Adrenal gland (tissue), 19 donors: ENCODE data around the gene KLHDC7A. TPM values are rescaled to one million over a fixed set of nuclear protein-coding genes. Genes with fewer than 3 reads are reported as not detected.

Experiments used
- DNase-seq, 7 donors: peaks; one replicate each; pipeline ENCODE4 v3.0.0-alpha.2; 2019 to 2020
- H3K27ac ChIP-seq, 5 donors: fragments of 200-600 bp; sonication (generic) in 4 of 5; 1 replicate in 3 of 5; 2 replicates in 2 of 5; pipeline versions ENCODE4 v1.5.1 to v1.8.0; 2016 to 2020; ENCODE audit warnings: mild to moderate bottlenecking in 1 of 5
- H3K27me3 ChIP-seq: fragments of 200-600 bp; 2 replicates; pipeline ENCODE4 v1.8.0; 2021
- H3K36me3 ChIP-seq, 2 donors: fragments of 200-600 bp; replicated peaks in 1 of 2; 1 replicate in 1 of 2; 2 replicates in 1 of 2; pipeline versions ENCODE4 v1.5.1 to v1.8.0; 2018 to 2022
- H3K4me1 ChIP-seq, 2 donors: fragments of 200-600 bp; replicated peaks in 1 of 2; 1 replicate in 1 of 2; 2 replicates in 1 of 2; pipeline versions ENCODE4 v1.5.1 to v1.8.0; 2018 to 2021
- H3K4me3 ChIP-seq, 4 donors: fragments of 200-600 bp; sonication (generic) in 3 of 4; one replicate each; pipeline ENCODE4 v1.5.1; 2016 to 2018
- H3K9me3 ChIP-seq, 3 donors: fragments of 200-600 bp; sonication (generic) in 1 of 3; replicated peaks in 1 of 3; 1 replicate in 2 of 3; 2 replicates in 1 of 3; pipeline versions ENCODE4 v1.5.1 to v1.8.0; 2016 to 2021
- CTCF ChIP-seq, 6 experiments: fragments of 450-650 bp in 4 of 6; fragments of 200-600 bp in 2 of 6; sonication (generic) in 1 of 6; IDR thresholded peaks; 1 replicate in 5 of 6; 2 replicates in 1 of 6; pipeline versions ENCODE4 v1.5.1 to v1.8.0; 2016 to 2021; ENCODE audit warnings: antibody characterized with exemption in 6 of 6, mild to moderate bottlenecking in 2 of 6, moderate library complexity in 1 of 6
- POLR2A ChIP-seq, 2 donors: fragments of 450-650 bp; IDR thresholded peaks; one replicate each; pipeline ENCODE4 v1.6.1; 2017; ENCODE audit warnings: antibody characterized with exemption in 2 of 2, mild to moderate bottlenecking in 2 of 2, moderate library complexity in 1 of 2
- WGBS, 4 donors: extraction: QIAGEN DNeasy Blood & Tissue Kit in 2 of 4; methylation state at CpG; one replicate each; pipeline versions ENCODE4 v1.1.5 to v1.1.7; 2013 to 2017; 5-methylcytosine and 5-hydroxymethylcytosine counted together
- intact Hi-C, 2 donors: fragments of 100-400 bp; cut with DNase I; formaldehyde crosslinking; loops; one replicate each; pipeline versions ENCODE4 v1.14.1 to v1.15.0; 2022 to 2023
- long read RNA-seq, 10 donors: library from polyadenylated mRNA in 3 of 10; unstranded in 2 of 10; stranded (forward) in 1 of 10; transcript quantifications; one replicate each; pipeline ENCODE4 v2.0.0 and lab custom pipeline, GENCODE V29; 2021 to 2026
- polyA plus RNA-seq, 3 donors: library from polyadenylated mRNA; stranded (reverse); fragments of 200-250 nt in 2 of 3; fragments of 350-450 nt in 1 of 3; fragmentation: Illumina TruSeq in 1 of 3; extraction: RNeasy Lipid Tissue Mini Kit (QIAGEN cat#74804) in 1 of 3; gene quantifications; one replicate each; pipeline ENCODE4 v1.2.3, GENCODE V29; 2013 to 2014
- total RNA-seq, 9 donors: library from RNA; depleted of rRNA in 4 of 9; stranded (reverse); fragments of >200 nt in 4 of 9; fragments of 120-200 nt in 1 of 9; fragmentation: NEBNext Ultra II Directional in 1 of 9; extraction: Animal tissue kit (Norgen Biotek cat#: 25700) in 1 of 9; gene quantifications; one replicate each; pipeline versions ENCODE4 v1.1.0 to v1.2.4, GENCODE V29; 2013 to 2023
- donor health status: healthy with polysubstance abuse.
- donor health status: Bipolar disorder and iron deficiency.
- donor health status: DM: yes; HTN: yes; CAD: no.
- donor health status: DM: no; HTN: no; CAD: no.
- donor health status: DM: no; HTN: no; CAD: no.
- donor health status: DM: yes; HTN: yes; CAD: no.

Gene KLHDC7A
- total RNA-seq (not detected), polyA plus RNA-seq (under 1 TPM in 1 of 3 donors, not detected in 2; under 0.01 TPM)
- long read RNA-seq, donor 1 = 0 reads
- long read RNA-seq, donor 2 = 0 reads
- long read RNA-seq, donor 3 = 0 reads
- long read RNA-seq, donor 4 = 0 reads
- long read RNA-seq, donor 5 = 0 reads
- long read RNA-seq, donor 6 = 0 reads
- long read RNA-seq, donor 7 = 0 reads
- long read RNA-seq, donor 8 = 0 reads
- long read RNA-seq, donor 9 = 0 reads
- long read RNA-seq, donor 10 = 0 reads

GRCh38 chr1:18480315-18481189 lies at the start of gene KLHDC7A:
TSS of gene KLHDC7A (plus strand) at chr1:18480930. CDS start at chr1:18480982, 52 bp downstream.
- Histone ChIP-seq H3K27me3 (peaks cover 6% of the 10 kb centered on the region), H3K27ac (no peak within 1 kb of the TSS), H3K36me3 (no peaks in the 10 kb centered on the region), H3K9me3 (no peaks in the 10 kb centered on the region), H3K4me1 (no peaks in the 10 kb centered on the region), H3K4me3 (no peak within 1 kb of the TSS)
- TF ChIP-seq CTCF (IDR thresholded peaks at IDR 0.05) (no peak), POLR2A (IDR thresholded peaks at IDR 0.05) (no peak)
- intact Hi-C loops = no loop called here
- DNase-seq = no peak
- WGBS, 4 donors = 60 to 69% (median 62%) methylated on average over 8 to 13 of the region's 13 CpGs

- WGBS, 4 donors = 53 to 59% (median 58%) methylated on average over 3 of the region's 3 CpGs
These were observed 46.7 kb upstream of the KLHDC7A start for GRCh38 chr1:18434041-18434440.

GRCh38 chr1:18440385-18441226 lies 40.1 kb upstream of the KLHDC7A start:
- WGBS, 4 donors = 53 to 71% (median 65%) methylated on average over 5 of the region's 5 CpGs
- Histone ChIP-seq H3K27ac (no peak overlapping the region), H3K9me3 (no peaks in the 10 kb centered on the region), H3K36me3 (no peaks in the 10 kb centered on the region), H3K4me1 (no peaks in the 10 kb centered on the region), H3K27me3 (no peaks in the 10 kb centered on the region), H3K4me3 (no peak overlapping the region)
- no peak for DNase-seq
- TF ChIP-seq CTCF (IDR thresholded peaks at IDR 0.05) (no peak), POLR2A (IDR thresholded peaks at IDR 0.05) (no peak)
- intact Hi-C loops = no loop called here

More at GRCh38 chr1:18434041-18434440, 46.7 kb upstream of the KLHDC7A start:
- intact Hi-C loops = no loop called here
- no peaks in the 10 kb centered on the region for H3K36me3 ChIP-seq
- H3K4me1 ChIP-seq = no peaks in the 10 kb centered on the region
- no peaks in the 10 kb centered on the region for H3K27me3 ChIP-seq
- no peak overlapping the region for H3K27ac ChIP-seq
- TF ChIP-seq CTCF (IDR thresholded peaks at IDR 0.05) = no peak
- no peak for DNase-seq
- H3K9me3 ChIP-seq = no peaks in the 10 kb centered on the region
- no peak overlapping the region for H3K4me3 ChIP-seq
